Measurements from ENCODE around the gene GOLT1A. TPM values are rescaled to one million over a fixed set of nuclear protein-coding genes. Genes with fewer than 3 reads are reported as not detected.

Gene GOLT1A
- total RNA-seq, 1 donor from 2014 or later = not detected

GRCh38 chr1:204194080-204194479 lies 19.7 kb downstream of the GOLT1A start:
- no peaks in the 10 kb centered on the region for H3K9me3 Mint-ChIP-seq (ENCODE audit: low read depth)
- no peak overlapping the region for H3K27ac Mint-ChIP-seq (ENCODE audit: unreplicated experiment)
- no peak overlapping the region for H3K4me3 Mint-ChIP-seq (ENCODE audit: unreplicated experiment)
- TF ChIP-seq CTCF (IDR thresholded peaks at IDR 0.05) = no peak
- peaks cover 19% of the 10 kb centered on the region for H3K27me3 Mint-ChIP-seq (ENCODE audit: low read depth)
- peaks cover 25% of the 10 kb centered on the region for H3K4me1 Mint-ChIP-seq (ENCODE audit: low read depth)
- no peaks in the 10 kb centered on the region for H3K36me3 Mint-ChIP-seq (ENCODE audit: low read depth)
- DNase-seq (ENCODE audit: low spot score) = no peak

GRCh38 chr1:204192589-204193352 lies 21.0 kb downstream of the GOLT1A start:
- no peaks in the 10 kb centered on the region for H3K36me3 Mint-ChIP-seq (ENCODE audit: low read depth)
- no peak for TF ChIP-seq CTCF (IDR thresholded peaks at IDR 0.05)
- H3K4me3 Mint-ChIP-seq (ENCODE audit: unreplicated experiment) = no peak overlapping the region
- peaks cover 31% of the 10 kb centered on the region for H3K27me3 Mint-ChIP-seq (ENCODE audit: low read depth)
- no peak for DNase-seq (ENCODE audit: low spot score)
- no peak overlapping the region for H3K27ac Mint-ChIP-seq (ENCODE audit: unreplicated experiment)
- peaks cover 18% of the 10 kb centered on the region for H3K4me1 Mint-ChIP-seq (ENCODE audit: low read depth)
- H3K9me3 Mint-ChIP-seq (ENCODE audit: low read depth) = no peaks in the 10 kb centered on the region

GRCh38 chr1:204192046-204192445 lies 21.7 kb downstream of the GOLT1A start:
- DNase-seq (ENCODE audit: low spot score) = no peak
- H3K27me3 Mint-ChIP-seq (ENCODE audit: low read depth) = peaks cover 38% of the 10 kb centered on the region
- TF ChIP-seq CTCF (IDR thresholded peaks at IDR 0.05) = no peak
- no peak overlapping the region for H3K27ac Mint-ChIP-seq (ENCODE audit: unreplicated experiment)
- no peaks in the 10 kb centered on the region for H3K9me3 Mint-ChIP-seq (ENCODE audit: low read depth)
- H3K4me3 Mint-ChIP-seq (ENCODE audit: unreplicated experiment) = no peak overlapping the region
- H3K4me1 Mint-ChIP-seq (ENCODE audit: low read depth) = peaks cover 18% of the 10 kb centered on the region
- H3K36me3 Mint-ChIP-seq (ENCODE audit: low read depth) = no peaks in the 10 kb centered on the region

- peaks cover 43% of the 10 kb centered on the region for H3K27me3 Mint-ChIP-seq (ENCODE audit: low read depth)
- DNase-seq (ENCODE audit: low spot score) = no peak
These were observed 22.3 kb downstream of the GOLT1A start for GRCh38 chr1:204191456-204191855.

More at GRCh38 chr1:204191456-204191855, 22.3 kb downstream of the GOLT1A start:
- Mint-ChIP-seq H3K4me1 (ENCODE audit: low read depth) (peaks cover 16% of the 10 kb centered on the region), H3K9me3 (ENCODE audit: low read depth) (no peaks in the 10 kb centered on the region), H3K4me3 (ENCODE audit: unreplicated experiment) (no peak overlapping the region), H3K27ac (ENCODE audit: unreplicated experiment) (no peak overlapping the region), H3K36me3 (ENCODE audit: low read depth) (no peaks in the 10 kb centered on the region)
- no peak for TF ChIP-seq CTCF (IDR thresholded peaks at IDR 0.05)

Data from chondrocyte (in vitro differentiated cells).